Aortic smooth muscle cell (primary cell): ENCODE data around the gene SOX11. TPM values are rescaled to one million over a fixed set of nuclear protein-coding genes. Genes with fewer than 3 reads are reported as not detected.

Source experiments
- total RNA-seq: library from RNA; depleted of rRNA; stranded (reverse); fragments of >200 nt; gene quantifications from 2 replicates; pipeline ENCODE4 v1.2.3, GENCODE V29; 2014

The SOX11 gene
- total RNA-seq, result not detected in 2 replicates

GRCh38 chr2:5691985-5692529 is at the start of gene SOX11:
SOX11 (plus strand) TSS chr2:5692384; CDS start chr2:5692722, 338 bp downstream.

